Measurements from ENCODE around the gene CRB2.

GRCh38 chr9:123389698-123390097 is 33.7 kb downstream of the CRB2 start:
- TF ChIP-seq CTCF (IDR thresholded peaks at IDR 0.05; ENCODE audit: low read depth, low read length, poor library complexity, severe bottlenecking) (no peak), EZH2phosphoT487 (IDR thresholded peaks at IDR 0.05; ENCODE audit: borderline replicate concordance, low read length) (no peak)
